Right lobe of liver (tissue), 6 donors: Measurements from ENCODE around the gene CAPN5. TPM values are rescaled to one million over a fixed set of nuclear protein-coding genes. Genes with fewer than 3 reads are reported as not detected.
"Not testable (repeated sequence)": the region's sequence is repeated elsewhere in the genome, so short reads cannot be mapped to it uniquely, and the experiment has no call there.

ENCODE experiments used
- ATAC-seq, 4 donors: fragments of 200-7000 bp; cut with Tn5 transposase; one replicate each; pipeline ENCODE4 v1.9.1; 2020; ENCODE audit warnings: mild to moderate bottlenecking in 4 of 4, moderate library complexity in 4 of 4
- DNase-seq, 3 donors: peaks; one replicate each; pipeline ENCODE4 v3.0.0-alpha.2; 2020
- H3K27ac ChIP-seq, 3 donors: fragments of 200-600 bp; one replicate each; pipeline ENCODE4 v1.8.0; 2022
- H3K27me3 ChIP-seq, 2 donors: fragments of 200-600 bp; one replicate each; pipeline ENCODE4 v1.8.0; 2022
- H3K36me3 ChIP-seq, 4 donors: fragments of 200-600 bp; sonication (generic) in 1 of 4; one replicate each; pipeline versions ENCODE4 v1.5.1 to v1.8.0; 2017 to 2022; ENCODE audit warnings: control low read depth in 1 of 4
- H3K4me1 ChIP-seq, 4 donors: fragments of 200-600 bp; sonication (generic) in 1 of 4; one replicate each; pipeline versions ENCODE4 v1.5.1 to v1.8.0; 2017 to 2022; ENCODE audit warnings: control low read depth in 1 of 4
- H3K4me3 ChIP-seq, 3 donors: fragments of 200-600 bp; one replicate each; pipeline ENCODE4 v1.8.0; 2022
- H3K9me3 ChIP-seq, 4 donors: fragments of 200-600 bp; sonication (generic) in 1 of 4; one replicate each; pipeline versions ENCODE4 v1.5.1 to v1.8.0; 2017 to 2022; ENCODE audit warnings: control low read depth in 1 of 4
- CTCF ChIP-seq, 4 donors: fragments of 200-600 bp in 3 of 4; fragments of 450-650 bp in 1 of 4; IDR thresholded peaks; one replicate each; pipeline versions ENCODE4 v1.5.1 to v1.8.0; 2016 to 2022; ENCODE audit warnings: antibody characterized with exemption in 4 of 4, mild to moderate bottlenecking in 2 of 4
- POLR2A ChIP-seq: fragments of 450-650 bp; IDR thresholded peaks from one replicate; pipeline ENCODE4 v1.6.1; 2017; ENCODE audit warnings: antibody characterized with exemption, mild to moderate bottlenecking
- WGBS: methylation state at CpG from one replicate; pipeline ENCODE4 v1.1.6; 2018; ENCODE audit warnings: low coverage, low lambda C conversion rate; ENCODE audit not compliant: insufficient coverage; ENCODE audit errors: missing lambda C conversion rate; 5-methylcytosine and 5-hydroxymethylcytosine counted together
- intact Hi-C, 2 donors: fragments of 100-400 bp; cut with DNase I; formaldehyde crosslinking; loops; one replicate each; pipeline versions ENCODE4 v1.11.2 to v1.14.1; 2022
- long read RNA-seq: library from polyadenylated mRNA; unstranded; transcript quantifications from one replicate; pipeline ENCODE4 v2.0.0, GENCODE V29; 2019
- total RNA-seq, 6 experiments: library from RNA; depleted of rRNA in 2 of 6; stranded (reverse); fragments of >200 nt in 2 of 6; fragmentation: NEBNext Ultra II Directional in 3 of 6; extraction: Animal tissue kit (Norgen Biotek cat#: 25700) in 3 of 6; gene quantifications; one replicate each; pipeline versions ENCODE4 v1.1.0 to v1.2.4, GENCODE V29; 2016 to 2023
- donor health status: DM: no; HTN: yes; CAD: no.
- donor health status: DM: no; HTN: no; CAD: no.
- donor health status: DM: no; HTN: no; CAD: no.
- donor health status: DM: no; HTN: yes; CAD: no.
- donor health status: DM: no; HTN: yes; CAD: no.

The CAPN5 gene
- total RNA-seq, result 10 to 100 TPM; 23.1 to 66.7 (median 43.3) TPM
- long read RNA-seq, full-length matches to known transcripts, result 1 of 3 reads
- long read RNA-seq, partial matches to known transcripts, result 0 of 3 reads
- long read RNA-seq, other reads (novel, unspliced or antisense), result 2 of 3 reads

DNA sequence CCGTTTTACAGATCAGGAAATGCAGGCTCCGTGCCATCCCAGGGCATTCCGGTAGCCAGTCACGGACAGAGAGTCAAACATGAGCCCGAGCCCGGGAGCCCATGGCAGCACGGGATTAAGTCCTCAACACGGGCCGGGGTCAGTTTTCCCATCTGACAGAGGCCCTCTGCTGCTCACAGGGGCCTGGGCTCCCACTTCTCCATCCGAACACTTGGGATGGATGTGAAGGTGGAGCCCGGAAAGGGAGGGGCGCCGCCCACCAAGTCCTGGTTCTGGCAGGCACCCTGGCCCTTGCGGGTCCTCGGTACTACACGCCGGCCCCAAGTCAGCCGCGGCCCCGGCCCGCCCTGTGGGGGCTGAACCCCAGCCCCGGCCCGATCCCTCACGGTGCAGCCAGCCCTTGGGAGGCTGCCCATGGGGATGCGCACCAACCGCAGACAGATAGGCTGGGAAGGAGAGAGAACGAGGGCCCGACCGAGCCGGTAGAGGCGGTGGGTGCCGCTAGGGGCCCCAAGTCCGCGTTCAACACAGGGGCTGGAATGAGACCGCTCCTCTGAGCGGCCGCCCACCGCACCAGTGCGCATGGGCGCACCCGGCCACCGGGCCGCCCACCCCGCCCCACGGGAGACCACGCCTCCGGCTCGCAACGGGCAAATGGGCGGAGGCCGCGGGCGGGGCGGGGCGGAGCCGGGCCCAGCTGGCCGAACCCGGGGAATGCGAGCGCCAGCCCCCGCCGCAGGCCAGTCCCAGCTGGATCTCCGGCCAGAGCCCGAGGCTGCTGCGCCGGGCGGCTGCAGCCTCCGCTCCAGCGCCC is at the start of gene CAPN5:
Gene CAPN5 (plus strand): TSS at position 743 of the 814 bp plus-strand sequence. CDS start 17,916 bp downstream, outside the sequence.
- peaks cover 0 to 45% (median 13%) of the 10 kb centered on the region in 4 donors for H3K4me1 ChIP-seq
- peak; percentile 86 to 94 (median 90) for ATAC-seq

GRCh38 chr11:77018396-77018924 is 48.3 kb upstream of the CAPN5 start:
- DNase-seq, H3K36me3 ChIP-seq, intact Hi-C loops, H3K27me3 ChIP-seq, H3K27ac ChIP-seq, H3K4me3 ChIP-seq, ATAC-seq, H3K4me1 ChIP-seq, H3K9me3 ChIP-seq: not testable (repeated sequence)
- 78% methylated on average over 2 of the region's 2 CpGs for WGBS

More for the DNA sequence above, at the start of gene CAPN5:
- TF ChIP-seq CTCF (IDR thresholded peaks at IDR 0.05) (peak; percentile 16 to 34 (median 28)), POLR2A (peak; percentile 97)
- Histone ChIP-seq H3K4me3 (peak within 1 kb of the TSS; percentile 59 to 90 (median 70)), H3K36me3 (no peaks in the 10 kb centered on the region), H3K9me3 (no peaks in the 10 kb centered on the region), H3K27ac (peak within 1 kb of the TSS; percentile 89 to 99 (median 98)), H3K27me3 (no peaks in the 10 kb centered on the region)
- peak; percentile 95 for DNase-seq
- WGBS, result 0% methylated on average over 5 of the region's 69 CpGs
- intact Hi-C loops, result no loop called here

DNA sequence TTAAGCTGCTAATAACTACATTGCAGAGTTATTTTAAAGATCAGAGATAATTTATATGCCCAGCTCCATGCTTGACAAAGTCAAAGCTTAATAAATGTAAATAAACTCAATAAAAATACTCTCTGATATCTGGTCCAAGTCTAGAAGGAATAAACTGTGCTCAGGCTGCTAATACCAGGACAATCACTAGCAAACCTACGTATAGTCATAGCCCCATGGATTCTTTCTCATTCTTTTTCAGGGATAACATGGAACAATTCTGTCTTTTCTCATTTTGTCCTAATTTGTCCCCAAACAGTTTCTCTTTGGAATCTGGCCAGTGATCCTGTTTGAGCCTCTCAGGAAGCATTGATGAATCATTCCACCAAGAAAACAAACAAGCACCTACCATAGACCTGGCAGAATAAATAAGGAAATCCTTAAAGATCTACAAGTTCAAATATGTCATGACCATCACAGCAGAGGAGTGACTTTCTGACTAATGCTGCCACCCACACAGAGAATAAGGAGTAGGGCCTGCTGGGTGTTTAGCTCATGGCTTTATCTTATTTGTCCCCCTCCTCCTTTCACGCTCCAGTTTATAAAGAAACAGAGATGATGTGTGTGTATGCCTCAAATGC is 46.7 kb upstream of the CAPN5 start:
- no peak overlapping the region for H3K27ac ChIP-seq
- WGBS, result 73% methylated on average over 2 of the region's 2 CpGs

GRCh38 chr11:77020734-77021133 is 46.0 kb upstream of the CAPN5 start:
- Histone ChIP-seq H3K27me3 (no peaks in the 10 kb centered on the region), H3K9me3 (no peaks in the 10 kb centered on the region), H3K27ac (no peak overlapping the region), H3K4me3 (no peak overlapping the region), H3K4me1 (no peaks in the 10 kb centered on the region), H3K36me3 (no peaks in the 10 kb centered on the region)
- no peak for TF ChIP-seq POLR2A
- no peak for TF ChIP-seq CTCF (IDR thresholded peaks at IDR 0.05)
- ATAC-seq (no peak), DNase-seq (no peak)
- intact Hi-C loops, result no loop called here
- 100% methylated on average over 2 of the region's 2 CpGs for WGBS

More for the DNA sequence above, 46.7 kb upstream of the CAPN5 start:
- DNase-seq, result no peak
- Histone ChIP-seq H3K36me3 (no peaks in the 10 kb centered on the region), H3K27me3 (no peaks in the 10 kb centered on the region), H3K9me3 (no peaks in the 10 kb centered on the region), H3K4me3 (no peak overlapping the region), H3K4me1 (no peaks in the 10 kb centered on the region)
- TF ChIP-seq POLR2A (no peak), CTCF (IDR thresholded peaks at IDR 0.05) (no peak)
- intact Hi-C loops, result no loop called here
- peak in 2 of 4 donors; percentile 68 to 75 for ATAC-seq

DNA sequence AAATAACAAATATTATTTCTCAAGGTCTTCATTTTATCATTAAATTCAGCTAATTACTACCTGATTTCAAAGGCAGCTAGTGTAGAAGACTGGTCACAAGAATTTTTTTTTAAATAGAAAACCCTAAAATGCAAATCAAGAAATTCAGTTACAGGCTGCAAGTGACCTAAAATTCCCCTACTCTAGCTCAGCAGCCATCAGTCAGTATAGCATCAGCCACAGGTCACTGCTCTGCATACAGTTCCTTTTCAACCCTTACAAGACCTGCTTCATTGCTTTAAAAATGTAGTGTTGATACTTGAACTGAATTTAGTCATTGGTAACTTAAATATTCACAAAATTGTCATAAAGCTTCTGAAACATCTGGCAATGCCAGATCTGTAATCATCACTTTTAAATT is 42.0 kb upstream of the CAPN5 start:
- TF ChIP-seq POLR2A, result no peak
- no peak for TF ChIP-seq CTCF (IDR thresholded peaks at IDR 0.05)
- no peaks in the 10 kb centered on the region for H3K4me1 ChIP-seq
- no peaks in the 10 kb centered on the region for H3K9me3 ChIP-seq
- H3K27ac ChIP-seq, result no peak overlapping the region
- no peaks in the 10 kb centered on the region for H3K36me3 ChIP-seq
- DNase-seq, result no peak
- intact Hi-C loops, result no loop called here
- H3K27me3 ChIP-seq, result no peaks in the 10 kb centered on the region
- H3K4me3 ChIP-seq, result no peak overlapping the region
- no peak for ATAC-seq
